Activated CD8-positive, alpha-beta T cell treated with anti-CD3 and anti-CD28 coated beads for 36 hours (primary cell): ENCODE results near the gene PTPRN2. TPM values are rescaled to one million over a fixed set of nuclear protein-coding genes. Genes with fewer than 3 reads are reported as not detected.

Experiments
- ATAC-seq: fragments of 200-7000 bp; cut with Tn5 transposase; one replicate; pipeline ENCODE4 v1.10.0; 2021; ENCODE audit warnings: mild to moderate bottlenecking, moderate library complexity
- CTCF ChIA-PET: fragments of 350-600 bp; sonication (Branson Sonifier 250); formaldehyde crosslinking; loops from one replicate; lab custom pipeline; 2021; ENCODE audit warnings: antibody characterized with exemption; lab: Charles Lee
- POLR2A ChIA-PET: fragments of 350-600 bp; sonication (Branson Sonifier 250); formaldehyde crosslinking; loops from one replicate; lab custom pipeline; 2021; ENCODE audit warnings: antibody characterized with exemption; lab: Charles Lee
- DNase-seq: peaks from one replicate; pipeline ENCODE4 v3.0.0-alpha.2; 2020
- H3K27ac Mint-ChIP-seq: one replicate; pipeline ENCODE4 v1.8.0; 2021; ENCODE audit warnings: mild to moderate bottlenecking, mixed read lengths
- H3K27me3 Mint-ChIP-seq: one replicate; pipeline ENCODE4 v1.8.0; 2021; ENCODE audit warnings: mixed read lengths
- H3K36me3 Mint-ChIP-seq: one replicate; pipeline ENCODE4 v1.8.0; 2021; ENCODE audit warnings: low read depth, mixed read lengths
- H3K4me1 Mint-ChIP-seq: one replicate; pipeline ENCODE4 v1.8.0; 2021; ENCODE audit warnings: low read depth, mixed read lengths
- H3K4me3 Mint-ChIP-seq: one replicate; pipeline ENCODE4 v1.8.0; 2021; ENCODE audit warnings: mild to moderate bottlenecking, moderate library complexity, mixed read lengths
- H3K9me3 Mint-ChIP-seq: one replicate; pipeline ENCODE4 v1.8.0; 2021; ENCODE audit warnings: mixed read lengths
- CTCF ChIP-seq: fragments of 200-600 bp; IDR thresholded peaks from one replicate; pipeline ENCODE4 v1.8.0; 2022; ENCODE audit warnings: antibody characterized with exemption, mild to moderate bottlenecking
- intact Hi-C: fragments of 100-400 bp; cut with micrococcal nuclease; formaldehyde crosslinking; loops from one replicate; pipeline ENCODE4 v1.10.0; 2022
- total RNA-seq, 2 experiments: library from RNA; stranded (reverse); gene quantifications; one replicate each; pipeline ENCODE4 v1.2.3, GENCODE V29; 2021

PTPRN2 gene
- total RNA-seq, 2 experiments from 2014 or later: 0.49 to 0.65 TPM

- no peak for ATAC-seq
- Mint-ChIP-seq H3K4me1 (no peaks in the 10 kb centered on the region), H3K27ac (no peak overlapping the region), H3K27me3 (peaks cover 11% of the 10 kb centered on the region), H3K4me3 (no peak overlapping the region), H3K9me3 (peaks cover 4% of the 10 kb centered on the region), H3K36me3 (no peaks in the 10 kb centered on the region)
- ChIA-PET CTCF (no interaction called here), POLR2A (no interaction called here)
- TF ChIP-seq CTCF: no peak
- intact Hi-C loops: no loop called here
- no peak for DNase-seq
Observed at GRCh38 chr7:157635148-157635500, 952.5 kb downstream of the PTPRN2 start.

- intact Hi-C loops: no loop called here
- no peak for TF ChIP-seq CTCF
- no peak for ATAC-seq
- Mint-ChIP-seq H3K36me3 (no peaks in the 10 kb centered on the region), H3K4me3 (no peak overlapping the region), H3K9me3 (no peaks in the 10 kb centered on the region), H3K27ac (no peak overlapping the region), H3K4me1 (no peaks in the 10 kb centered on the region), H3K27me3 (peaks cover 11% of the 10 kb centered on the region)
- CTCF ChIA-PET: no interaction called here
- no peak for DNase-seq
- POLR2A ChIA-PET: no interaction called here
Observed at GRCh38 chr7:157634401-157635147, 953.0 kb downstream of the PTPRN2 start.

- Mint-ChIP-seq H3K27ac (no peak overlapping the region), H3K36me3 (no peaks in the 10 kb centered on the region), H3K4me1 (peaks cover 2% of the 10 kb centered on the region), H3K9me3 (no peaks in the 10 kb centered on the region), H3K4me3 (no peak overlapping the region), H3K27me3 (peaks cover 11% of the 10 kb centered on the region)
- POLR2A ChIA-PET: no interaction called here
- ATAC-seq: no peak
- no peak for TF ChIP-seq CTCF
- DNase-seq: no peak
- CTCF ChIA-PET: interaction anchor here (1.0 kb wide), 1 partner anchor 8 kb away, joined by 4 read pairs; no protein-coding TSS in a partner anchor
- intact Hi-C loops: no loop called here
Observed at GRCh38 chr7:157633465-157634185, 954.0 kb downstream of the PTPRN2 start.

- DNase-seq: no peak
- H3K4me3 Mint-ChIP-seq: no peak overlapping the region
- H3K9me3 Mint-ChIP-seq: no peaks in the 10 kb centered on the region
- peaks cover 8% of the 10 kb centered on the region for H3K27me3 Mint-ChIP-seq
- ChIA-PET CTCF (no interaction called here), POLR2A (interaction anchor here (0.8 kb wide), 1 partner anchor 225 kb away, joined by 4 read pairs; no protein-coding TSS in a partner anchor)
- H3K4me1 Mint-ChIP-seq: peaks cover 29% of the 10 kb centered on the region
- TF ChIP-seq CTCF: no peak
- intact Hi-C loops: no loop called here
- no peaks in the 10 kb centered on the region for H3K36me3 Mint-ChIP-seq
- no peak overlapping the region for H3K27ac Mint-ChIP-seq
- ATAC-seq: no peak
Observed at GRCh38 chr7:157630301-157630853, 957.2 kb downstream of the PTPRN2 start.

- DNase-seq (no peak), ATAC-seq (no peak)
- H3K9me3 Mint-ChIP-seq: no peaks in the 10 kb centered on the region
- no peak overlapping the region for H3K27ac Mint-ChIP-seq
- intact Hi-C loops: no loop called here
- ChIA-PET CTCF (no interaction called here), POLR2A (no interaction called here)
- TF ChIP-seq CTCF: no peak
- H3K4me3 Mint-ChIP-seq: no peak overlapping the region
- H3K36me3 Mint-ChIP-seq: no peaks in the 10 kb centered on the region
- peaks cover 37% of the 10 kb centered on the region for H3K4me1 Mint-ChIP-seq
- peaks cover 6% of the 10 kb centered on the region for H3K27me3 Mint-ChIP-seq
Observed at GRCh38 chr7:157628456-157628855, 959.2 kb downstream of the PTPRN2 start.
